ENCODE data around the gene CLDN11.

CLDN11 gene

GRCh38 chr3:170414202-170414663 lies 4.4 kb upstream of the CLDN11 start:
- H3K27me3 Mint-ChIP-seq (ENCODE audit: low read depth): peaks cover 9% of the 10 kb centered on the region
- H3K4me1 Mint-ChIP-seq: peaks cover 27% of the 10 kb centered on the region
- TF ChIP-seq CTCF (IDR thresholded peaks at IDR 0.05; ENCODE audit: unreplicated experiment in 3 of 3): peak; percentile 90 to 97 (median 96)

GRCh38 chr3:170417090-170417489 lies 1.6 kb upstream of the CLDN11 start:
- H3K27me3 Mint-ChIP-seq (ENCODE audit: low read depth): peaks cover 16% of the 10 kb centered on the region
- peak overlapping the region in 2 of 3 experiments; percentile 43 to 46 for H3K27ac Mint-ChIP-seq
- H3K9me3 Mint-ChIP-seq: no peaks in the 10 kb centered on the region
- peaks cover 36% of the 10 kb centered on the region for H3K4me1 Mint-ChIP-seq
- no peak for TF ChIP-seq CTCF (IDR thresholded peaks at IDR 0.05; ENCODE audit: unreplicated experiment in 3 of 3)
- H3K4me3 Mint-ChIP-seq: peak overlapping the region; percentile 7 to 69 (median 51)
- peaks cover 13% of the 10 kb centered on the region for H3K36me3 Mint-ChIP-seq (ENCODE audit: low read depth)

More at GRCh38 chr3:170414202-170414663, 4.4 kb upstream of the CLDN11 start:
- peaks cover 4% of the 10 kb centered on the region for H3K36me3 Mint-ChIP-seq (ENCODE audit: low read depth)
- peak overlapping the region; percentile 16 to 88 (median 79) for H3K27ac Mint-ChIP-seq
- no peak overlapping the region for H3K4me3 Mint-ChIP-seq
- no peaks in the 10 kb centered on the region for H3K9me3 Mint-ChIP-seq

GRCh38 chr3:170419557-170420087 lies 954 bp downstream of the CLDN11 start:
- peaks cover 29% of the 10 kb centered on the region for H3K4me1 Mint-ChIP-seq
- no peaks in the 10 kb centered on the region for H3K9me3 Mint-ChIP-seq
- no peak for TF ChIP-seq CTCF (IDR thresholded peaks at IDR 0.05; ENCODE audit: unreplicated experiment in 3 of 3)
- peaks cover 16% of the 10 kb centered on the region for H3K27me3 Mint-ChIP-seq (ENCODE audit: low read depth)
- H3K27ac Mint-ChIP-seq: no peak overlapping the region
- H3K4me3 Mint-ChIP-seq: peak overlapping the region; percentile 75 to 89 (median 84)
- peaks cover 25% of the 10 kb centered on the region for H3K36me3 Mint-ChIP-seq (ENCODE audit: low read depth)

GRCh38 chr3:170420307-170420821 lies 1.7 kb downstream of the CLDN11 start:
- H3K4me3 Mint-ChIP-seq: peak overlapping the region; percentile 75 to 89 (median 84)
- H3K4me1 Mint-ChIP-seq: peaks cover 28% of the 10 kb centered on the region
- TF ChIP-seq CTCF (IDR thresholded peaks at IDR 0.05; ENCODE audit: unreplicated experiment in 3 of 3): no peak
- peaks cover 16% of the 10 kb centered on the region for H3K27me3 Mint-ChIP-seq (ENCODE audit: low read depth)
- peak overlapping the region; percentile 70 to 88 (median 77) for H3K27ac Mint-ChIP-seq
- H3K9me3 Mint-ChIP-seq: no peaks in the 10 kb centered on the region
- peaks cover 26% of the 10 kb centered on the region for H3K36me3 Mint-ChIP-seq (ENCODE audit: low read depth)

GRCh38 chr3:170421111-170421641 lies 2.5 kb downstream of the CLDN11 start:
- peaks cover 28% of the 10 kb centered on the region for H3K4me1 Mint-ChIP-seq
- peak overlapping the region; percentile 75 to 89 (median 84) for H3K4me3 Mint-ChIP-seq
- peak overlapping the region; percentile 70 to 88 (median 77) for H3K27ac Mint-ChIP-seq
- H3K9me3 Mint-ChIP-seq: no peaks in the 10 kb centered on the region
- H3K27me3 Mint-ChIP-seq (ENCODE audit: low read depth): peaks cover 16% of the 10 kb centered on the region
- H3K36me3 Mint-ChIP-seq (ENCODE audit: low read depth): peaks cover 26% of the 10 kb centered on the region
- TF ChIP-seq CTCF (IDR thresholded peaks at IDR 0.05; ENCODE audit: unreplicated experiment in 3 of 3): no peak
